Osteoblast (primary cell): ENCODE data around the gene ATG3. TPM values are rescaled to one million over a fixed set of nuclear protein-coding genes. Genes with fewer than 3 reads are reported as not detected.

Experiments
- DNase-seq: peaks from one replicate; pipeline ENCODE4 v3.0.0; 2011; ENCODE audit warnings: low spot score, mixed read lengths; ENCODE audit not compliant: insufficient read length; ENCODE audit errors: missing footprints
- H2AFZ ChIP-seq: 2 replicates; pipeline ENCODE4 v1.6.0; 2011; ENCODE audit warnings: mild to moderate bottlenecking, low read length
- H3K27ac ChIP-seq: 2 replicates; pipeline ENCODE4 v1.5.1; 2011; ENCODE audit warnings: mild to moderate bottlenecking, low read depth, low read length, moderate library complexity
- H3K27me3 ChIP-seq: 2 replicates; pipeline ENCODE4 v1.6.0; 2012; ENCODE audit warnings: mild to moderate bottlenecking, control low read depth, inconsistent platforms, low read length, moderate library complexity; ENCODE audit not compliant: insufficient read depth
- H3K36me3 ChIP-seq: 2 replicates; pipeline ENCODE4 v1.5.1; 2011; ENCODE audit warnings: mild to moderate bottlenecking, low read length, control low read depth, moderate library complexity; ENCODE audit not compliant: insufficient read depth
- H3K4me1 ChIP-seq: 2 replicates; pipeline ENCODE4 v1.5.1; 2011; ENCODE audit warnings: mild to moderate bottlenecking, low read length, control low read depth, moderate library complexity; ENCODE audit not compliant: insufficient read depth
- H3K4me2 ChIP-seq: 2 replicates; pipeline ENCODE4 v1.6.0; 2011; ENCODE audit warnings: mild to moderate bottlenecking, low read length; ENCODE audit not compliant: insufficient read depth
- H3K4me3 ChIP-seq: fragments of 200-600 bp; sonication (generic); 3 replicates; pipeline ENCODE4 v1.5.1; 2012; ENCODE audit warnings: mild to moderate bottlenecking, low read length, inconsistent platforms; ENCODE audit not compliant: insufficient read depth
- H3K79me2 ChIP-seq: 2 replicates; pipeline ENCODE4 v1.6.0; 2012; ENCODE audit warnings: mild to moderate bottlenecking, low read length, control low read depth, inconsistent platforms; ENCODE audit not compliant: insufficient read depth
- H3K9me3 ChIP-seq: 2 replicates; pipeline ENCODE4 v1.5.1; 2011; ENCODE audit warnings: low read depth, low read length, control low read depth
- H4K20me1 ChIP-seq: 2 replicates; pipeline ENCODE4 v1.6.0; 2012; ENCODE audit warnings: mild to moderate bottlenecking, low read length, control low read depth; ENCODE audit not compliant: insufficient read depth
- CTCF ChIP-seq: IDR thresholded peaks from 2 replicates; pipeline ENCODE4 v1.5.1; 2011; ENCODE audit warnings: mild to moderate bottlenecking, low read depth, low read length, moderate library complexity; ENCODE audit errors: extremely low read depth
- total RNA-seq: library from RNA; depleted of rRNA; stranded (reverse); fragments of >200 nt; gene quantifications from 2 replicates; pipeline ENCODE4 v1.2.3, GENCODE V29; 2012

The ATG3 gene
- total RNA-seq, 1 donor, result 68.4 TPM

- H4K20me1 ChIP-seq, result no peaks in the 10 kb centered on the region
- no peaks in the 10 kb centered on the region for H3K4me1 ChIP-seq
- no peak overlapping the region for H2AFZ ChIP-seq
- no peaks in the 10 kb centered on the region for H3K79me2 ChIP-seq
- no peak overlapping the region for H3K27ac ChIP-seq
- H3K9me3 ChIP-seq, result no peaks in the 10 kb centered on the region
- no peak for TF ChIP-seq CTCF
- DNase-seq, result no peak
- no peak overlapping the region for H3K4me3 ChIP-seq
- no peak overlapping the region for H3K4me2 ChIP-seq
- H3K27me3 ChIP-seq, result peaks cover 3% of the 10 kb centered on the region
- no peaks in the 10 kb centered on the region for H3K36me3 ChIP-seq
Observed at GRCh38 chr3:112503304-112503972, 58.3 kb downstream of the ATG3 start.

- DNase-seq, result no peak
- H3K27ac ChIP-seq, result no peak overlapping the region
- no peak overlapping the region for H2AFZ ChIP-seq
- TF ChIP-seq CTCF, result no peak
- no peaks in the 10 kb centered on the region for H3K79me2 ChIP-seq
- H4K20me1 ChIP-seq, result no peaks in the 10 kb centered on the region
- no peak overlapping the region for H3K4me3 ChIP-seq
- H3K36me3 ChIP-seq, result no peaks in the 10 kb centered on the region
- no peak overlapping the region for H3K4me2 ChIP-seq
- no peaks in the 10 kb centered on the region for H3K9me3 ChIP-seq
- H3K27me3 ChIP-seq, result peaks cover 3% of the 10 kb centered on the region
- H3K4me1 ChIP-seq, result no peaks in the 10 kb centered on the region
Observed at GRCh38 chr3:112500621-112501020, 61.1 kb downstream of the ATG3 start.

- Histone ChIP-seq H3K4me1 (no peaks in the 10 kb centered on the region), H4K20me1 (no peaks in the 10 kb centered on the region), H3K79me2 (no peaks in the 10 kb centered on the region), H3K36me3 (no peaks in the 10 kb centered on the region), H3K27me3 (peaks cover 3% of the 10 kb centered on the region), H3K4me2 (no peak within 1 kb of the TSS), H2AFZ (no peak within 1 kb of the TSS), H3K9me3 (no peaks in the 10 kb centered on the region), H3K4me3 (no peak within 1 kb of the TSS), H3K27ac (no peak within 1 kb of the TSS)
- TF ChIP-seq CTCF, result no peak
- DNase-seq, result no peak
Observed at GRCh38 chr3:112498914-112499711, 62.6 kb downstream of the ATG3 start, which contains the start of gene BTLA. Gene BTLA (minus strand): TSS chr3:112499472. CDS start chr3:112499358, 114 bp downstream.

- no peak overlapping the region for H3K4me2 ChIP-seq
- peaks cover 3% of the 10 kb centered on the region for H3K27me3 ChIP-seq
- no peak for TF ChIP-seq CTCF
- H3K36me3 ChIP-seq, result no peaks in the 10 kb centered on the region
- H2AFZ ChIP-seq, result no peak overlapping the region
- H3K9me3 ChIP-seq, result no peaks in the 10 kb centered on the region
- H4K20me1 ChIP-seq, result no peaks in the 10 kb centered on the region
- no peaks in the 10 kb centered on the region for H3K79me2 ChIP-seq
- no peak for DNase-seq
- no peaks in the 10 kb centered on the region for H3K4me1 ChIP-seq
- H3K4me3 ChIP-seq, result no peak overlapping the region
- no peak overlapping the region for H3K27ac ChIP-seq
Observed at GRCh38 chr3:112497897-112498548, 63.7 kb downstream of the ATG3 start.
